Stimulated activated CD4-positive, alpha-beta T cell treated with anti-CD3 and anti-CD28 coated beads, Interleukin-1b, Interleukin-23, amount 100 ng/mL, for 4 hours (primary cell): ENCODE data around the gene TXNL4A.
A peak's percentile ranks its signal among the peaks of the same experiment; 100 is the strongest.
"Not testable (repeated sequence)": the region's sequence is repeated elsewhere in the genome, so short reads cannot be mapped to it uniquely, and the experiment has no call there.

Source experiments
- DNase-seq, 2 donors: peaks; one replicate each; pipeline ENCODE4 v3.0.0-alpha.2; 2020; ENCODE audit warnings: low read depth in 2 of 2

TXNL4A gene

GRCh38 chr18:79964330-79965118 is 23.8 kb downstream of the TXNL4A start, which contains the start of gene HSBP1L1:
TSS of gene HSBP1L1 (plus strand) at chr18:79964643. CDS start at chr18:79964736, 93 bp downstream.
- peak in 1 of 2 donors; percentile 55 for DNase-seq

GRCh38 chr18:79963658-79964329 is 24.6 kb downstream of the TXNL4A start:
- DNase-seq = no peak

- DNase-seq = no peak
These were observed 25.3 kb downstream of the TXNL4A start for GRCh38 chr18:79962835-79963657.

- no peak for DNase-seq
These were observed 26.1 kb downstream of the TXNL4A start for GRCh38 chr18:79962311-79962710.

- DNase-seq = no peak
These were observed 26.7 kb downstream of the TXNL4A start for GRCh38 chr18:79961527-79962291.

- no peak for DNase-seq
These were observed 27.3 kb downstream of the TXNL4A start for GRCh38 chr18:79960921-79961526.

GRCh38 chr18:79960161-79960801 is 28.1 kb downstream of the TXNL4A start:
- DNase-seq = not testable (repeated sequence)

GRCh38 chr18:79958981-79959380 is 29.4 kb downstream of the TXNL4A start:
- DNase-seq = no peak

- no peak for DNase-seq
These were observed 32.1 kb downstream of the TXNL4A start for GRCh38 chr18:79956276-79956675.

- DNase-seq = no peak
These were observed 32.9 kb downstream of the TXNL4A start for GRCh38 chr18:79955302-79956075.

- no peak for DNase-seq
These were observed 33.6 kb downstream of the TXNL4A start for GRCh38 chr18:79954791-79955190.

- no peak for DNase-seq
These were observed 34.3 kb downstream of the TXNL4A start for GRCh38 chr18:79953971-79954651.

- no peak for DNase-seq
These were observed 35.3 kb downstream of the TXNL4A start for GRCh38 chr18:79952996-79953559.

GRCh38 chr18:79952456-79952995 is 35.8 kb downstream of the TXNL4A start:
- DNase-seq = no peak

GRCh38 chr18:79951545-79952455 is 36.6 kb downstream of the TXNL4A start, which contains the start of gene SLC66A2:
TSS of gene SLC66A2 (minus strand) at chr18:79951653. CDS start at chr18:79950926, 727 bp downstream.
- DNase-seq = peak; percentile 97 to 98

- DNase-seq = no peak
These were observed 37.6 kb downstream of the TXNL4A start for GRCh38 chr18:79950515-79951341.
